ENCODE data around the gene OR2T8. TPM values are rescaled to one million over a fixed set of nuclear protein-coding genes. Genes with fewer than 3 reads are reported as not detected.

OR2T8 gene
- total and polyA plus RNA-seq, 4 donors, result 0.70 TPM; not detected in 3

DNA sequence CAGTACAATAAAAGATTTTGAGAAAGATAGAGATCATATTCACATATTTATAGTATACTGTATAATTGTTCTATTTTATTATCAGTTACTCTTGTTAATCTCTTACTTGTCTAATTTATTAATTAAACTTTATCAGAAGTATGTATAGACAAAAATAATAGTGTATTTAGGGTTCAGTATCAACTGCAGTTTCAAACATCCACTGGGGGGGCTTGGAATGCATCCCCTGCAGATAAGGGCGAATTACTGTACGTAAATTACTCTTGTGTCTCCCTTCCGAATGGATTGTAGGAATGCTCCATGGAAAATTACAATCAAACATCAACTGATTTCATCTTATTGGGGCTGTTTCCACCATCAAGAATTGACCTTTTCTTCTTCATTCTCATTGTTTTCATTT, 28.5 kb downstream of the OR2T8 start, which contains the start of gene OR2L8 (continued):
- TF ChIP-seq EGR1 (IDR thresholded peaks at IDR 0.05; ENCODE audit: low read depth in 2 of 2), result no peak

DNA sequence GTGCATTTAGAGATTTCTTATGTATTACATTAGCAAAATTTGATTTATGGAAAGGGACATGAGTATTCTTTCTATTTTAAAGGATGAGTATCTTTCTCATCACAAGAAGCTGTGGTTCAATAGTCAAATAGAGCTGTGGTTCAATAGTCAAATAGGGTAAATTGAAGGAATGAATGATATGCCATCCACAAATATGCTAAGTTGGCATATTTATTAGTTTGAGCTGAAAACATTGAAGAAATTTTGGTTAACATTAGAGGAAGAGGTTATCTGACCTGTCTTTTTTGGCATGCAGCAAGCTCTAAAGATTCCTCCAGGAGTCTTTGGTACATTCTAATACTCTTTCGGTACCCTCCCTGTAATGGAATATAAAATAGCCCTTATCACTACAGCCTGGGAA, 33.4 kb downstream of the OR2T8 start:
- TF ChIP-seq ATF3 (IDR thresholded peaks at IDR 0.05) (no peak), TAF1 (conservative IDR thresholded peaks at IDR 0.05) (no peak), GABPA (IDR thresholded peaks at IDR 0.05 in 1 of 2, conservative IDR thresholded peaks at IDR 0.05 in 1 of 2) (no peak), EGR1 (IDR thresholded peaks at IDR 0.05; ENCODE audit: low read depth in 2 of 2) (no peak), FOXA1 (IDR thresholded peaks at IDR 0.05) (no peak), MAX (IDR thresholded peaks at IDR 0.05) (no peak), FOXA2 (IDR thresholded peaks at IDR 0.05) (no peak)
- TF ChIP-seq, protein P1, sequence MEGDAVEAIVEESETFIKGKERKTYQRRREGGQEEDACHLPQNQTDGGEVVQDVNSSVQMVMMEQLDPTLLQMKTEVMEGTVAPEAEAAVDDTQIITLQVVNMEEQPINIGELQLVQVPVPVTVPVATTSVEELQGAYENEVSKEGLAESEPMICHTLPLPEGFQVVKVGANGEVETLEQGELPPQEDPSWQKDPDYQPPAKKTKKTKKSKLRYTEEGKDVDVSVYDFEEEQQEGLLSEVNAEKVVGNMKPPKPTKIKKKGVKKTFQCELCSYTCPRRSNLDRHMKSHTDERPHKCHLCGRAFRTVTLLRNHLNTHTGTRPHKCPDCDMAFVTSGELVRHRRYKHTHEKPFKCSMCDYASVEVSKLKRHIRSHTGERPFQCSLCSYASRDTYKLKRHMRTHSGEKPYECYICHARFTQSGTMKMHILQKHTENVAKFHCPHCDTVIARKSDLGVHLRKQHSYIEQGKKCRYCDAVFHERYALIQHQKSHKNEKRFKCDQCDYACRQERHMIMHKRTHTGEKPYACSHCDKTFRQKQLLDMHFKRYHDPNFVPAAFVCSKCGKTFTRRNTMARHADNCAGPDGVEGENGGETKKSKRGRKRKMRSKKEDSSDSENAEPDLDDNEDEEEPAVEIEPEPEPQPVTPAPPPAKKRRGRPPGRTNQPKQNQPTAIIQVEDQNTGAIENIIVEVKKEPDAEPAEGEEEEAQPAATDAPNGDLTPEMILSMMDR (IDR thresholded peaks at IDR 0.05; ENCODE audit: low read depth, low read length, missing input control), result no peak
- TF ChIP-seq, protein P2, sequence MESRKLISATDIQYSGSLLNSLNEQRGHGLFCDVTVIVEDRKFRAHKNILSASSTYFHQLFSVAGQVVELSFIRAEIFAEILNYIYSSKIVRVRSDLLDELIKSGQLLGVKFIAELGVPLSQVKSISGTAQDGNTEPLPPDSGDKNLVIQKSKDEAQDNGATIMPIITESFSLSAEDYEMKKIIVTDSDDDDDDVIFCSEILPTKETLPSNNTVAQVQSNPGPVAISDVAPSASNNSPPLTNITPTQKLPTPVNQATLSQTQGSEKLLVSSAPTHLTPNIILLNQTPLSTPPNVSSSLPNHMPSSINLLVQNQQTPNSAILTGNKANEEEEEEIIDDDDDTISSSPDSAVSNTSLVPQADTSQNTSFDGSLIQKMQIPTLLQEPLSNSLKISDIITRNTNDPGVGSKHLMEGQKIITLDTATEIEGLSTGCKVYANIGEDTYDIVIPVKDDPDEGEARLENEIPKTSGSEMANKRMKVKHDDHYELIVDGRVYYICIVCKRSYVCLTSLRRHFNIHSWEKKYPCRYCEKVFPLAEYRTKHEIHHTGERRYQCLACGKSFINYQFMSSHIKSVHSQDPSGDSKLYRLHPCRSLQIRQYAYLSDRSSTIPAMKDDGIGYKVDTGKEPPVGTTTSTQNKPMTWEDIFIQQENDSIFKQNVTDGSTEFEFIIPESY (IDR thresholded peaks at IDR 0.05), result no peak
- Histone ChIP-seq H3K9me3 (ENCODE audit: control insufficient read depth in 4 of 4, low read length in 3 of 4) (no peaks in the 10 kb centered on the region), H3K27ac (ENCODE audit: low read depth in 1 of 2, low read length in 2 of 2) (no peak overlapping the region), H3K9ac (ENCODE audit: low read depth in 1 of 2, low read length in 2 of 2) (no peak overlapping the region), H3K4me1 (ENCODE audit: control insufficient read depth in 4 of 4, insufficient read depth in 4 of 4, low read length in 3 of 4) (no peaks in the 10 kb centered on the region), H3K4me3 (ENCODE audit: low read depth in 1 of 3, low read length in 3 of 3) (no peak overlapping the region), H3K27me3 (ENCODE audit: control insufficient read depth in 4 of 4, insufficient read depth in 4 of 4, low read length in 3 of 4) (no peaks in the 10 kb centered on the region), H3K36me3 (ENCODE audit: control insufficient read depth in 4 of 4, insufficient read depth in 3 of 4, low read depth in 1 of 4, low read length in 3 of 4) (no peaks in the 10 kb centered on the region)
- DNase-seq (ENCODE audit: low spot score), result no peak
- 83% methylated on average over 1 of the region's 1 CpG for WGBS

GRCh38 chr1:247961791-247962190, 41.7 kb downstream of the OR2T8 start:
- WGBS, result 23% methylated on average over 3 of the region's 3 CpGs
- H3K36me3 ChIP-seq (ENCODE audit: control insufficient read depth in 4 of 4, insufficient read depth in 3 of 4, low read depth in 1 of 4, low read length in 3 of 4), result no peaks in the 10 kb centered on the region
- H3K4me3 ChIP-seq (ENCODE audit: low read depth in 1 of 3, low read length in 3 of 3), result no peak overlapping the region
- no peak overlapping the region for H3K9ac ChIP-seq (ENCODE audit: low read depth in 1 of 2, low read length in 2 of 2)
- no peaks in the 10 kb centered on the region for H3K27me3 ChIP-seq (ENCODE audit: control insufficient read depth in 4 of 4, insufficient read depth in 4 of 4, low read length in 3 of 4)
- H3K4me1 ChIP-seq (ENCODE audit: control insufficient read depth in 4 of 4, insufficient read depth in 4 of 4, low read length in 3 of 4), result no peaks in the 10 kb centered on the region
- peaks cover 0 to 4% (median 0%) of the 10 kb centered on the region in 4 donors for H3K9me3 ChIP-seq (ENCODE audit: control insufficient read depth in 4 of 4, low read length in 3 of 4)
- H3K27ac ChIP-seq (ENCODE audit: low read depth in 1 of 2, low read length in 2 of 2), result no peak overlapping the region
- no peak for DNase-seq (ENCODE audit: low spot score)
- TF ChIP-seq ATF3 (IDR thresholded peaks at IDR 0.05) (no peak), MAX (IDR thresholded peaks at IDR 0.05) (no peak), JUND (IDR thresholded peaks at IDR 0.05) (no peak), NR2F2 (IDR thresholded peaks at IDR 0.05) (no peak), REST (IDR thresholded peaks at IDR 0.05) (no peak), RXRA (IDR thresholded peaks at IDR 0.05) (no peak), RAD21 (IDR thresholded peaks at IDR 0.05) (no peak), FOXA2 (IDR thresholded peaks at IDR 0.05) (no peak), HNF4G (IDR thresholded peaks at IDR 0.05) (no peak), YY1 (IDR thresholded peaks at IDR 0.05) (no peak), HNF4A (conservative IDR thresholded peaks at IDR 0.05) (no peak), GABPA (IDR thresholded peaks at IDR 0.05 in 1 of 2, conservative IDR thresholded peaks at IDR 0.05 in 1 of 2) (no peak)
- TF ChIP-seq, protein P1 (IDR thresholded peaks at IDR 0.05; ENCODE audit: low read depth, low read length, missing input control), result no peak
- TF ChIP-seq, protein P2 (IDR thresholded peaks at IDR 0.05), result no peak

All from liver (tissue), 9 donors.